HL-60 (cell line): ENCODE measurements around the gene NCS1.

ENCODE experiments used
- POLR2AphosphoS5 ChIP-seq: IDR thresholded peaks from 2 replicates; pipeline ENCODE4 v1.6.1; 2012; ENCODE audit warnings: low read depth
- REST ChIP-seq: IDR thresholded peaks from 2 replicates; pipeline ENCODE4 v1.6.1; 2012; ENCODE audit warnings: low read depth; ENCODE audit not compliant: insufficient replicate concordance

GRCh38 chr9:130268521-130269211 lies 96.5 kb downstream of the NCS1 start:
- TF ChIP-seq POLR2AphosphoS5 (no peak), REST (no peak)
